Measurements from ENCODE around the gene POU2F1. TPM values are rescaled to one million over a fixed set of nuclear protein-coding genes. Genes with fewer than 3 reads are reported as not detected.
"Not testable (repeated sequence)": the region's sequence is repeated elsewhere in the genome, so short reads cannot be mapped to it uniquely, and the experiment has no call there.

The POU2F1 gene
- total RNA-seq, 1 experiment from 2014 or later = 19.0 TPM

DNA sequence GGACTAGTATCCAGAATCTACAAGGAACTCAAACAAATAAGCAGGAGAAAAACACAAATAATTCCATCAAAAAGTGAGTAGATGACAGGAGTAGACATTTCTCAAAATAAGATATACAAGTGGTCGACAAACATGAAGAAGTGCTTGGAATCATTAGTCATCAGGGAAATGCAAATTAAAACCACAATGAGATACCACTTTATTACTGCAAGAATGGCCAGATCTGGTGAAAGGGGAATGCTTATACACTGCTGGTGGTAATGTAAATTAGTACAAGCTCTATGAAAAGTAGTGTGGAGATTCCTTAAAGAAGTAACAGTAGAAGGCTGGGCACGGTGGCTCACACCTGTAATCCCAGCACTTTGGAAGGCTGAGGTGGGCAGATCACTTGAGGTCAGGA lies 73.8 kb downstream of the POU2F1 start:
- DNase-seq (ENCODE audit: low spot score) = no peak
- in situ Hi-C loops (cut with HindIII; ENCODE audit: low sequenced_read_pairs) = no loop called here

DNA sequence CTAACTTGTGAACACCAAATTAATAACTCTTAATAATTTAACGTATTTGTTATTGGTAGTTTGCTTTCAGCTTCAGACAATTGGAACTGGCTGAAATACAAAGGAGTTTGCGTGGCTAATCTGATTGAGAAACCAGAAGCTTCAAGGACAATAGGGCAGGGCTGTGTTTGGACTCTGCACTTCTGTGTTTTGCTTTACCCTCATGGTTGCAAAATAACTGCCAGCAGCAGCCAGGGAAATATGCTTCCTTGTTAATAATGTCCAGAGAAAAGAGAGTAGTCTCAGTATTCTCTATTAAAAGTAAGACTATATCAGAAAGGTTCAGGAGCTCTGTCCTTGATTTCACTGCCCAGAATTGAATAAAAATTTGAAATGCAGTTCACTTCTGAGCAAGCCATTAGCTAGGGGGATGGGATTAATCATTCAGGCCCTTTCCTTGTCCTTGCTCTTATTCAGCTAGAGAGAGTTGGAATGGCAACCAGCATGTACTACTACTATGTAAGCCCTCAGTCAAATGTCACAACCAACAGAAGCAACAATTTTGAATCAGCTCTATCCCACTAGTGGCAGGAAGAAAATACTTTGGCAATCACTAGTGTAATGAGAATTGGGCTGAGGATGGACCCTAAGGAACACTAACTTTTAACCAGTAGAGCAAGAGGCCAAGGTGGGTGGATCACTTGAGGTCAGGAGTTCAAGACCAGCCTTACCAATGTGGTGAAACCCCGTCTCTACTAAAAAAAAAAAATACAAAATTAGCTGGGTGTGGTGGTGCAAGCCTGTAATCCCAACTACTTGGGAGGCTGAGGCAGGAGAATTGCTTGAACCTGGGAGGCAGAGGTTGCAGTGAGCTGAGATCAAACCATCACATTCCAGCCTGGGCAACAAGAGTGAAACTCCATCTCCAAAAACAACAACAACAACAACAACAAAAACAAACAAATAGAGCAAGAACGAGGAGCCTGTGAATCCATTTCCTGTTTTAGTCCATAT lies 76.8 kb downstream of the POU2F1 start:
- in situ Hi-C loops (cut with HindIII; ENCODE audit: low sequenced_read_pairs) = no loop called here
- no peak for DNase-seq (ENCODE audit: low spot score)

DNA sequence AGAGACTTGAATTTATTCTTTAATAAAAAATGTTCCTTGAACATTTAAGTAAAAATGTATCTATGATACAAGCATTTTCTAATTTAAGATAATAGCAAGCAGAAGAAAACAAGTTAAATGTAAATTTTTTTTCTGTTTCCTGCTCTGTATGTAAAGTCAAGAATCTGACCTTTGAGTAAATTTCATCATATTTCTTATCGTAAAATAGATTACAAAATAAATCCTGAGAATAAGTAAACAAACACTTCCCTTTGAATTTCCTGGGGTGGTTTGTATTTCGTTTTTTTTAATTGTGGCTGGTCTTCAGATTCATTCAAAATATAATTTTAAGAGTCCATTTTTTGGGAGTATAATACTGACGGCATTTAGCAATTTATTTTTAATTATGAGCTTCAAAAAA lies 77.6 kb downstream of the POU2F1 start:
- DNase-seq (ENCODE audit: low spot score) = no peak
- in situ Hi-C loops (cut with HindIII; ENCODE audit: low sequenced_read_pairs) = no loop called here

DNA sequence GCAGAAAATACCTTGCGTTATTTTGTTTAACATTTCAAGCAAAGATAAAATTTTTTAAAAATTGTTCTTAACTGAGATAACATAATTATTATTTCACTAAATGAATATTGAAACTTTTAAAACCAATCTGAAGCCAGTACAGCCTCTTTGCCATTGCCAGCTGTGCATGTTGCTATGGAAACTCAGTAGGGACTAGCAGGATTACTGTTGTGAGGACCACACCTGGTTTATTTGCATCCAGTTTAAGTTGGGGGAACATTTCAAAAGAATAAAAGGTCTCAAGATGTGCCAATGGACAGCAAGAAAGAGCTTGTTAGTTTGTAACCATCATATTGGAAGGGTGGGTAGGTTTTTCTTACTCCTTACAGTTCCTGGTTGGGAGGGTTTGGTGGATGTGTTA lies 80.7 kb downstream of the POU2F1 start:
- no peak for DNase-seq (ENCODE audit: low spot score)
- in situ Hi-C loops (cut with HindIII; ENCODE audit: low sequenced_read_pairs) = no loop called here

DNA sequence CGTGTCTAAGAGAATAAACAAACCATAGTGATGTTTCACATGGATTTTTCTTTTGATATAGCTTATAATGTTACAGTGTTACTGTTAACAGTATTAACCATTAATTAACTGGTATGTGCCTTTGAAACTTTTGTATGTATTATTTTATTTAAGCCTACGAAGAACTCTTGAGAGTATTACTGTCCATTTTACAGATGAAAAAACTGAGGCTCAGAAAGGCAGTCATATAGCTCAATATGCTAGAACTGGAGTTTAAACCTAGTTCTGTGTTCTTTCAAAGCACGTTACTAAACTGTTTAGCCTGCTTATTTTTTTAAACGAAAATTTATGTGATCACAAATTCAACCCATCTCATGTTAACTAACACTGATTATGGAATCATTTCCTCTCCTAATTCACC lies 83.5 kb downstream of the POU2F1 start:
- DNase-seq (ENCODE audit: low spot score) = no peak
- in situ Hi-C loops (cut with HindIII; ENCODE audit: low sequenced_read_pairs) = no loop called here

DNA sequence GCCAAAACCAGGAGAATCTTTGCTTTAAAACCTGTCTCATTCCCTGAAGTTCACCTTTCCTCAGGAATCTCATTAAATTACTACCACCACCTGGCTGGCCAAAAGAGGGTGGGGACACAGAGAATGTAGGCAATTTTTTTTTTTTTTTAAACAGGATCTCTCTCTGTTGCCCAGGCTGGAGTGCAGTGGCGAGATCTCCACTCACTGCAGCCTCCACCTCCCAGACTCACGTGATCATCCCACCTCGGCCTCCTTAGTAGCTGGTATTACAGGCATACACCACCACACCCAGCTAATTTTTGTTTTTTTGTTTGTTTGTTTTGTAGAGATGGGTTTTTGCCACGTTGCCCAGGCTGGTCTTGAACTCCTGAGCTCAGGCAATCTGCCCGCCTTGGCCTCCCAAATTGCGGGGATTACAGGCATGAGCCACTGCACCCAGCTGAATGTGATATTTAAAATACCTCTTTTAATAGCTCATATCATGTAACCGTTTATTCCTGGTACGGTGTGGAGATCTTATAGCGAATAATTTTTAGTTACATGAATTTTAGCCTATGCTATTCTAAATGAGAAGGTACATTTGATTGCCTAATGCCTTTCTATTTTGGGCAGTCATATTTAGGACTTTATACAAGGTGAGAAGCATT lies 84.5 kb downstream of the POU2F1 start:
- DNase-seq (ENCODE audit: low spot score) = no peak
- in situ Hi-C loops (cut with HindIII; ENCODE audit: low sequenced_read_pairs) = no loop called here

DNA sequence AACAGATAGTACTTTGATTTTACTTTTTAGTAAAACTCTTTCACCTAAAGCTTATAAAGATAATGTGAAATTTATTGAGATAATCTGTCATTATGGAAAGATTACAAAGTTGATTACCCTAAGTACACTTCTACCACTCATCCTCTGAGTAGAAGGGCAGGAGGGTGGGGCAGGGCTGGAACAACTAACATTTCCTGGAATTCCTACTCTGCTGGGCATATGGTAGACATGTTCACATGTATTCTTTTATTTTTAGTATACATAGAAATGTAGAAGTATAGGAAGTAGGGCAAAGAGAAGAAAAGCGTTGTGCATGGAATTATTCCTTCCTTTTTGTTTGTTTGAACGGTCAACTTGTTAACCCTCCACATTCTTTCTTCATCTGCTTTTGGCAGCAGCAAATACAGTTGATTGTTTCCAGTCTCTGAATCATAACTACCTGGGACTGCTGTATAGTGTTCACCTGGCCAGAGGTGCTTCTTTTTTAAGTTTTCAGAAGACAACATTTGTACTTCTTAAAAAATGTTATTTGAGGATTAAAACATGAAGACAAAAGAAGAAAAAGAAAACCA lies 85.1 kb downstream of the POU2F1 start:
- in situ Hi-C loops (cut with HindIII; ENCODE audit: low sequenced_read_pairs) = no loop called here
- no peak for DNase-seq (ENCODE audit: low spot score)

DNA sequence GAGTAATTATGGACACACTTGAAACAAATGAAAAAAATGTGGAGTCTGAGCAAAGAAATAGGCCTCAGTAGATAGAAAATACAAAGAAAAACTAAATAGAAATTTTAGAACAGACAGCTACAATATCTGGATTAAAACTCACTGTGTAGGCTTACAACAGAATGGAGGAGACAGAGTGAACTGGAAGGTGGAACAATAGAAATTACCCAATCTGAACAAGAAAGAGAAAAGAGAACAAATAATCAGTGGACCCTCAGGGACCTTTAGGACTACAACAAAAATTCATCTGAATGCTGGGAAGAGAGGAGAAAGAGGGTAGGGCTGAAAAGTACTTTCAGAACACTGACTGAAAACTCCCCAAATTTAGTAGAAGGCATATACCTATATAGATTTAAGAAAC lies 90.0 kb downstream of the POU2F1 start:
- no peak for DNase-seq (ENCODE audit: low spot score)
- in situ Hi-C loops (cut with HindIII; ENCODE audit: low sequenced_read_pairs) = no loop called here

DNA sequence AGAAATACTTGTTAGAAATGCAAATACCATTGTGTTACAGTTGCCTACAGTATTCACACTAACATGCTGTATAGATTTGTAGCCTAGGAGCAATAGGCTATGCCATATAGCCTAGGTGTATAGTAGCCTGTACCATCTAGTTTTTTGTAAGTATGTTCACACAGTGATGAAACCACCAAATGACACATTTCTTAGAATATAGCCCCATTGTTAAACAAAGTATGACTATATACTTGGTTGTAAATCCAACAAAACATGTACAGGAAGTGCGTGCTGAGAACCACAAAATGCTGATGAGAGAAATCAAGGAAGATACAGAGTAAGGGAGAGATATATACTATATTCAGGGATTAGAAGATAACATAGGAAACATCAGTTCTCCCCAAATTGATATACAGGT lies 92.2 kb downstream of the POU2F1 start:
- no peak for DNase-seq (ENCODE audit: low spot score)
- in situ Hi-C loops (cut with HindIII; ENCODE audit: low sequenced_read_pairs) = no loop called here

DNA sequence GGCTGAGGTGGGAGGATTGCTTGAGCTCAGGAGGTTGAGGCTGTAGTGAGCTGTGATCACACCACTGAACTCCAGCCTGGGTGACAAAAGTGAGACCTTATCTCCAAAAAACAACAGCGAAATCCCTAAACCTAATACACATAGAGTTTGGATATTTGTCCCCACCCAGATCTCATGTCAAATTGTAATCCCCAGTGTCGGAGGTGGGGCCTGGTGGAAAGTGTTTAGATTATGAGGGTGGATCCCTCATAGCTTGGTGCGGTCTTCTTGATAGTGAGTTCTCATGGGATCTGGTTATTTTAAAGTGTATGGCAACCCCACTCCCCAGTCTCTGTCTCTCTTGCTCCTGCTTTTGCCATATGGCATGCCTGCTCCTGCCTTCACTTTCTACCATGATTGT lies 94.0 kb downstream of the POU2F1 start:
- in situ Hi-C loops (cut with HindIII; ENCODE audit: low sequenced_read_pairs) = no loop called here
- DNase-seq (ENCODE audit: low spot score) = no peak

DNA sequence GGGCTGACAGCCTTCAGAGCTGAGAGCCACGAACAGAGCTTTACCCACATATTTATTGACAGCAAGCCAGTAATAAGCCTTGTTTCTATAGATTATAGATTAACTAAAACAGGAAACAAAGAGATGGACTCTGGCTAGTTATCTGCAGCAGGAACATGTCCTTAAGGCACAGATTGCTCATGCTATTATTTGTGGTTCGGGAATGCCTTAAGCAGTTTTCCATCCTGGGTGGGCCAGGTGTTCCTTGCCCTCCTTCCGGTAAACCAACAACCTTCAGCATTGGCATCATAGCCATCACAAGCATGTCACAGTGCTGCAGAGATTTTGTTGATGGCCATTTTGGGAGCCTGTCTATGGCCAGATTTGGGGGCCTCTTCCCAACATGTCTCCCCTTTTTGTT lies 96.8 kb downstream of the POU2F1 start:
- no peak for DNase-seq (ENCODE audit: low spot score)
- in situ Hi-C loops (cut with HindIII; ENCODE audit: low sequenced_read_pairs) = no loop called here

DNA sequence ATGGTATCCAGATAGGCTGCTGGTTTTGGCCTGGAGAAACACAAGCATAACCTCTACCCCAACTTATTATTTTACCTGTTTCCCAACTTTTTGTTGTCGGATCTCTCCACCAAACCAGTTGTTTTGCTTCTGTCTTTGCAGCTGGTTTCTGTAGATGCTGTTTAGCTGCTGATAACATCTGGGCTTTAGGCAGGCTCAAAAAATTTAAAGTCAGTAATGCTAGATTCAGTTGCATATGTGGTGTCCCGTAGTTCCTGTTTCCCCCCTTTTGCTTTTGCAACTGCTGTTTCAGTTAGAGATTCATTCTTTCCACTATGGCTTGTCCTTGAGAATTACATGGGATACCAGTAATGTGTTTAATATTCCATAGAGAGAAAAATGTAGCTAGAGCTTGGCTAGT lies 98.5 kb downstream of the POU2F1 start:
- in situ Hi-C loops (cut with HindIII; ENCODE audit: low sequenced_read_pairs) = not testable (repeated sequence)

DNA sequence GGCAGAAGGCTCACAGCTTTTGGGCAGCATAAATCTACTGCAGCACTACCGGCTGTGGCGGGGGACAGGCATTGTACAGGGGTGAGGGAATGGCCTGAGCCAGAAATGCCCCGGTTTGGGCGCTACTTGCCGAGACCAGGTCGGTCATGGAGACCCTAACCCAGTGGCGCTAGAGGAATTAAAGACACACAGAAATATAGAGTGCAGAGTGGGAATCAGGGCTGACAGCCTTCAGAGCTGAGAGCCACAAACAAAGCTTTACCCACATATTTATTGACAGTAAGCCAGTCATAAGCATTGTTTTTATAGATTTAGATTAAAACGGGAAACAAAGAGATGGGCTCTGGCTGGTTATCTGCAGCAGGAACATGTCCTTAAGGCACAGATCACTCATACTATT lies 101.8 kb downstream of the POU2F1 start:
- DNase-seq (ENCODE audit: low spot score) = no peak
- in situ Hi-C loops (cut with HindIII; ENCODE audit: low sequenced_read_pairs) = loop anchor here (5.0 kb wide), 1 partner anchor 35 kb away; no protein-coding TSS in a partner anchor

More for the DNA sequence above, 98.5 kb downstream of the POU2F1 start:
- DNase-seq (ENCODE audit: low spot score) = not testable (repeated sequence)

DNA sequence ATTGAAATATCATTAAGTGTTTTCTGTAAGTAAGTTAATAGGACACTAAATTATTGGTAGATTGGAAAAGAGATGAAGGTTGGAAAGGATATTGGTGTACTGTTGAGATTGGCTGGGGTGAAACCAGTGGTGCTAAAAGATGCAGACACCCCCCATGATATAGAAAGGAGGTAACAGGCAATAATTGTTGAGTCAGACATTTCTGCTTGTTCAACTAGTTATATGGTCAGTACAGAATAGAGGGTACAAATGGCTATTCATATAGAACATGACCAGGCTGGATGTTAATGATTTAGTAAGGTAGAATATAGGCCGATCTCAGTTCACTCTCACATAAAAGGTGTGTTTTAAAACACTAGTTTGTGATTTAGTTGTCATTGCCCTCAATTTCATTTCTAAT lies 104.5 kb downstream of the POU2F1 start:
- in situ Hi-C loops (cut with HindIII; ENCODE audit: low sequenced_read_pairs) = no loop called here
- no peak for DNase-seq (ENCODE audit: low spot score)

DNA sequence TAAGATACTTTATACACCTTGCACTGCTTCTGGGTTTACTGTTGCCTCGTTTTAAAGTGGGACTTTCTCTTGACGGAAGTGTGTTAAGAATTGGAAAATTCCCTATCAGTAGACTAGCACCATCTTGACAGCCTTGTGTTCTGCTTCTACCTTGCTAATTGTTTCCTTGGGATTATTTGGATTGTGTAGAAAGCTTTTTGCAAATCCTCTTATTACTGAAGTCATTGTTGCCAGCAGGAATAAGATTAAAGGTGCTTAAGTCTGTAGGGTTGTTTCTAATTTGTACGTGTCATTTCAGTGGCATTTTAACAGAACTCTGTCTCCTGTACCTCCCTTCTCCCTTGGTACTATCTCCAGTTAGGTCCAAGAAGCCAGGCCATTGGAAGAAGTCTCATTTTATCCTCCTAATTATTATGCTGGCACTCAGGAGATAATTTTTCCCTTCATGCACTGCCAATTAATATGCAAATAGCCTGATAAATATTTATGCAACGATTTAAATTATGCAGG lies 107.7 kb downstream of the POU2F1 start:
- DNase-seq (ENCODE audit: low spot score) = peak; percentile 44
- in situ Hi-C loops (cut with HindIII; ENCODE audit: low sequenced_read_pairs) = no loop called here

DNA sequence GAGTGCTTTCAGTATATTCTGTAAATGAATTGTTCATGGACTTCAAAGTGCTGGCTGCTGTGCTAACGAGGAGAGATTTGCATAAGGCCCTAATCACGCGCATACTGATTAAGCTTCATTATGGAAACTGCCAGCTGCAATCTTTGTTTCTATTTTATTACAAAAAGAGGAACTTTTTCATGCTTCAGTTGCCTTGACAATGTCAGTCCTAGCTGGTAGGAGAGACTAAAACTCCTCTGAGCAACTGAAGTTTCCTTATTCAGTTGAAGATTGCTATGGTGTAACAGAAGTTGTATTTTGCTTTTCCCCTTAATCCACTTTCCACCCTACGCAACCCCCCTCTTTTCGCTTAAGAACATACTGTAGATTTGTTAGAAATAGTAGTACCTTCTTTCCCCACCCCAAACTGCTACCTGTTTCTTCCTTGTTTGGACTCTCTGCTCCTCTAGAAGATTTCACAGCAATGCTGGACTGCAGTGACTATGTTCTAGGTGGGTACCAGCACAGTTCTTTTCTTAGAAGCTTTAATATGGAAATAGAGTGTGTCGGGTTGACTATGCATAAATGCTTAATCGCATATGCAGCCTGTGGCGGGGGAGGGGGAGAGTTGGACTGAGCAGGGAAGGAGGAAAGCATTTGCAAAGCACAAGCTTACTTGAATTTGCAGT lies 108.3 kb downstream of the POU2F1 start:
- in situ Hi-C loops (cut with HindIII; ENCODE audit: low sequenced_read_pairs) = no loop called here
- peak; percentile 53 for DNase-seq (ENCODE audit: low spot score)

DNA sequence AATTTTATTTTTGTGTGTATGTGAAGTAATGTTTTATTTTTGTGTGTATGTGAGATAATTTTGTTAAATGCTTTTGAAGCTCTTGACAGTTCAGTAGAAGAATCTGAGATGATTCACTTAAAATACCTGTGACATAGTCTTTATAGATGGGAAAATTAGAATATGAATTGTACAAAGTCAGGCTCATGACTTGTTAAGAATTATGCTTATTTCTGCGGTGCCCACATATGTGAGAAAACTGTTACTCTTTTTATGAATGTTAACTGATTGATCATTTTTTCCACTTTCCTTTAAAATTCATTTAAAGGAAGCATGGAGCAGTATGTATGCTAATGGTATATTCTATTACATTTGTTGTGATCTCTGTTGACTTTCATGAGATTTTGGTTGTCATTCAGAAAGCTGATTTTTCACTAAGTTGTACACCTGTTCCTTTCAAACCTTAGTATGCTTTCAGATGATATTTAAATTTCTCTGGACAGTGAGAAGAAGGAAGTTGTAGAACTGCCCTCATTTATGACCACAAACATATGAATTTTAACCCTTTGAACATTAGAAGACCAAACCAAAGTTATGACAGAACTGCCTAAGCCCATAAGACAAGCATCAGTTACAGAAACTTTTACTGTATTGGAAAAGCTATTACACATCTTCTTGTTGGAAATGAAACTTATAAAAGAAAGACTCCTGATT lies 110.1 kb downstream of the POU2F1 start:
- in situ Hi-C loops (cut with HindIII; ENCODE audit: low sequenced_read_pairs) = no loop called here
- DNase-seq (ENCODE audit: low spot score) = no peak

DNA sequence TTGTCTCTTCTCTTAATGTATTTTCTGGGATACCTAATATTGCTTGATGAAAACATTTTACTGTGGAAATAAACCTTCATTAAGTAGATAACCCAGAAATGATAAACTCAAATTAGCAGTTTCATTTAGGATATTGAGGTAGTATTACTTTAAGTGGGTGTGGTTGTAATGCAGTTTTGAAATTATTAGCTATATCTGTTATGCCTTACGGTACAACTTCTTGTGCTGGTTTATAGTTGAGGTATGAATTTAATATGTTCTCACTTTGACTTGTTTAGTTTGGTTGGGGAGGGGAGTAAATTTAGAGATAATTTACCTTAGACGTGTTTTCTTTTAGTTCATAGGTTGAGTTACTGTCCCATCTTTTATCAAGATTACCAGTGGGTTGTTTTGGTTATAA lies 111.0 kb downstream of the POU2F1 start:
- in situ Hi-C loops (cut with HindIII; ENCODE audit: low sequenced_read_pairs) = no loop called here
- DNase-seq (ENCODE audit: low spot score) = no peak

DNA sequence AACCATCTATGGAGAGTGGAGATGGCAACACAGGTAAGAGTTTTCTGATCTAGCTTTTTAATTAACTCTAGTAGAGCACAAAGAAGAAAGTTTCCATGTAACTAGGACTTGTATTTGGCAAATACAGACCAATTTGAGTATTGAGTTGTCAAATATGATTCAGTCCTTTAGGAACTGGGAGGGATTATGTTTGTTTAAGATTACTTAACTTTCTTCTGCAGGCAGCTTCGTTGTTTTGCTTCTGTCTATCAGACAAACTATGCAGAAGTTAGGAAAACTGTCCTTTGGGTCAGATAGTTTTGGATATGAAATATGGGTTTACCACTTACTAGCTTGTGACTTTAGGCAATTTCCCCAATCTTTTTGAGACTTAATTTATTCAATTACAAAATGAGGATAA lies 111.8 kb downstream of the POU2F1 start:
- no peak for DNase-seq (ENCODE audit: low spot score)
- in situ Hi-C loops (cut with HindIII; ENCODE audit: low sequenced_read_pairs) = no loop called here

Measured in G401 (cell line).